ENCODE measurements around the gene VPS33A. TPM values are rescaled to one million over a fixed set of nuclear protein-coding genes. Genes with fewer than 3 reads are reported as not detected.
A peak's percentile ranks its signal among the peaks of the same experiment; 100 is the strongest.
"Not testable (repeated sequence)": the region's sequence is repeated elsewhere in the genome, so short reads cannot be mapped to it uniquely, and the experiment has no call there.

VPS33A gene
- total and polyA plus RNA-seq, 4 experiments from 2014 or later = 33.2 to 42.6 (median 39.8) TPM

- Histone ChIP-seq H3K4me3 (ENCODE audit: low read length in 2 of 2) (peak overlapping the region in 1 of 2 donors; percentile 55), H3K9me3 (ENCODE audit: control insufficient read depth in 1 of 2, low read length in 2 of 2) (no peaks in the 10 kb centered on the region)
- peak in 2 of 5 donors; percentile 15 to 20 for DNase-seq
Measured at GRCh38 chr12:122204167-122205052, 61.9 kb downstream of the VPS33A start.

DNA sequence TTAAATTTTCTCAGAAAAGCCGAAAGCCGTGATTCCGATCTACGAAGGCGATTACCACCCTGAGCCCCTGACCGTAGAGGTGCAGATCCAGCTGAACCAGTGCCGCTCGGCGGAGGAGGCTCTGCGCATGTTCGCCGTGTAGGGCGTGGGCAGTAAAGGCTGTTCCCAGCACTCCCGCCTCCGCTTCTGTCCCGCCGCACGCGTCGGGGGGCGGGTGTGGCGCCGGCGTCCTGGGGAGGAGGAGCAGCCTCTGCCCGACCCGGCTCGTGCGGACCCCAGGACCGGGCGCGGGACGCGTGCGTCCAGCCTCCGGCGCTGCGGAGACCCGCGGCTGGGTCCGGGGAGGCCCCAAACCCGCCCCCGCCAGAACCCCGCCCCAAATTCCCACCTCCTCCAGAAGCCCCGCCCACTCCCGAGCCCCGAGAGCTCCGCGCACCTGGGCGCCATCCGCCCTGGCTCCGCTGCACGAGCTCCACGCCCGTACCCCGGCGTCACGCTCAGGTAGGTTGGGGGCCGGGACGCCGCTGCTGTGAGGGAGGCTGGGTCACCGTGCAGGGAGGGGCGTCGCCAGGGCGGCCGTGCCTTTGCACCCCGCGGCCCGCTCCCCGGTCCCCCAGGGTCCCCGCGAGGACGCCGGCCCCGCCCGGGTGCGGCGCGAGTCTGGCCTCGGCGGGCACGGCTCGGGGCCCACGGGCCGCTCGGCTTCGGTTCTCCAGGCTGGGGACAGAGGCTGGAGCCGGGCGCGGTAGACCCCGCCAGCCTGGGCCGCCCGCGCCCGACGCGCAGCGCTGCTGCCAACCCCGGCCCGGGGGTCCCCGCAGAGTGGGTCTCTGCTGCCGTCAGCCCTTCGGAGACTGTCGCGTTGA lies 62.8 kb downstream of the VPS33A start, which contains the start of gene B3GNT4:
TSS of gene B3GNT4 (plus strand) at position 409 of the 866 bp plus-strand sequence. CDS start 910 bp downstream, outside the sequence.
- H3K9me3 ChIP-seq (ENCODE audit: control insufficient read depth in 1 of 2, low read length in 2 of 2) = no peaks in the 10 kb centered on the region
- Mint-ChIP-seq H3K4me3 (peak within 1 kb of the TSS; percentile 80 to 94 (median 84)), H3K4me1 (peaks cover 5 to 20% (median 12%) of the 10 kb centered on the region in 4 donors), H3K27me3 (peaks cover 0 to 8% of the 10 kb centered on the region in 2 donors), H3K36me3 (peaks cover 3 to 12% of the 10 kb centered on the region in 2 donors), H3K27ac (peak within 1 kb of the TSS in 5 of 7 donors; percentile 19 to 82 (median 24)), H3K9me3 (no peaks in the 10 kb centered on the region)
- peaks cover 9% of the 10 kb centered on the region for H3K4me1 ChIP-seq (ENCODE audit: insufficient read depth, low read length)
- peaks cover 8% of the 10 kb centered on the region for H3K36me3 ChIP-seq (ENCODE audit: insufficient read depth, low read length)
- intact Hi-C loops (cut with micrococcal nuclease) = loop anchor here (1.0 to 2.0 kb wide), 2 partner anchors 41 to 63 kb away; partner anchors contain the start of gene VPS33A
- CTCF ChIA-PET (ENCODE audit: partially characterized antibody) = interaction anchor here (1.3 kb wide), 1 partner anchor 23 kb away, joined by 3 read pairs; the partner anchor contains the start of gene DIABLO
- no peak within 1 kb of the TSS for H3K27ac ChIP-seq (ENCODE audit: low read depth, low read length)
- H3K27me3 ChIP-seq (ENCODE audit: insufficient read depth, low read length) = no peaks in the 10 kb centered on the region
- H3K4me3 ChIP-seq (ENCODE audit: low read length in 2 of 2) = peak within 1 kb of the TSS in 1 of 2 donors; percentile 55
- POLR2A ChIA-PET (ENCODE audit: partially characterized antibody) = interaction anchor here (1.0 to 2.1 kb wide), 4 partner anchors 21 to 41 kb away, joined by 5 to 13 read pairs (median 8); partner anchors contain the start of gene DIABLO
- DNase-seq = peak; percentile 68 to 74 (median 71)

More at GRCh38 chr12:122204167-122205052, 61.9 kb downstream of the VPS33A start:
- ChIA-PET CTCF (ENCODE audit: partially characterized antibody) (interaction anchor here (0.9 to 1.3 kb wide), 4 partner anchors 10 to 63 kb away, joined by 3 to 4 read pairs (median 3); partner anchors contain the start of gene DIABLO), POLR2A (ENCODE audit: partially characterized antibody) (interaction anchor here (1.0 to 2.1 kb wide), 4 partner anchors 9 to 322 kb away, joined by 3 to 13 read pairs (median 4); partner anchors contain the start of genes DIABLO, KNTC1 and RSRC2)
- peaks cover 9% of the 10 kb centered on the region for H3K36me3 ChIP-seq (ENCODE audit: insufficient read depth, low read length)
- Mint-ChIP-seq H3K4me1 (peaks cover 5 to 20% (median 12%) of the 10 kb centered on the region in 4 donors), H3K27me3 (peaks cover 0 to 8% of the 10 kb centered on the region in 2 donors), H3K4me3 (peak overlapping the region; percentile 61 to 94 (median 78)), H3K27ac (peak overlapping the region in 5 of 7 donors; percentile 19 to 82 (median 35)), H3K9me3 (no peaks in the 10 kb centered on the region), H3K36me3 (peaks cover 5 to 14% of the 10 kb centered on the region in 2 donors)
- no peaks in the 10 kb centered on the region for H3K27me3 ChIP-seq (ENCODE audit: insufficient read depth, low read length)
- no peak overlapping the region for H3K27ac ChIP-seq (ENCODE audit: low read depth, low read length)
- intact Hi-C loops (cut with micrococcal nuclease) = loop anchor here (2.0 kb wide), 1 partner anchor 62 kb away; the partner anchor contains the start of gene VPS33A
- peaks cover 9% of the 10 kb centered on the region for H3K4me1 ChIP-seq (ENCODE audit: insufficient read depth, low read length)

DNA sequence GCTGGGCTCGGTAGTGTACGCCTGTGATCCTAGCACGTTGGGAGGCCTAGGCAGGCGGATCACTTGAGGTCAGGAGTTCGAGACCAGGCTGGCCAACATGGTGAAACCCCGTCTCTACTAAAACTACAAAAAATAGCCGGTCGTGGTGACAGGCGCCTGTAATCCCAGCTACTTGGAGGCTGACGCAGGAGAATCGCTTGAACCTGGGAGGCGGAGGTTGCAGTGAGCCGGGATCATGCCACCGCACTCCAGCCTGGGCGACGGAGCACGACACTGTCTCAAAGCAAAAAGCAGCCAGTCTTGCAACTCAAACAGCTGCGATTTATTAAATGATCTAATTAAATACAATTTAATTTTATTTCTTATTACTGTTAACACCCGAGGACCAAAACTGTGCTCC lies 63.5 kb downstream of the VPS33A start:
- H3K27me3 Mint-ChIP-seq = peaks cover 2 to 11% of the 10 kb centered on the region in 2 donors
- intact Hi-C loops (cut with micrococcal nuclease) = loop anchor here (1.0 kb wide), 1 partner anchor 41 kb away; no protein-coding TSS in a partner anchor
- H3K9me3 ChIP-seq (ENCODE audit: control insufficient read depth in 1 of 2, low read length in 2 of 2); H3K27me3 ChIP-seq (ENCODE audit: insufficient read depth, low read length); DNase-seq; H3K4me1 ChIP-seq (ENCODE audit: insufficient read depth, low read length); H3K36me3 ChIP-seq (ENCODE audit: insufficient read depth, low read length); H3K27ac ChIP-seq (ENCODE audit: low read depth, low read length); H3K36me3 Mint-ChIP-seq; H3K9me3 Mint-ChIP-seq: not testable (repeated sequence)
- peak overlapping the region; percentile 76 to 86 (median 83) for H3K4me3 Mint-ChIP-seq
- peak overlapping the region in 1 of 7 donors; percentile 77 for H3K27ac Mint-ChIP-seq
- peaks cover 5 to 20% (median 12%) of the 10 kb centered on the region in 4 donors for H3K4me1 Mint-ChIP-seq
- peak overlapping the region in 1 of 2 donors; percentile 55 for H3K4me3 ChIP-seq (ENCODE audit: low read length in 2 of 2)
- ChIA-PET CTCF (ENCODE audit: partially characterized antibody) (interaction anchor here (1.3 kb wide), 1 partner anchor 23 kb away, joined by 3 read pairs; the partner anchor contains the start of gene DIABLO), POLR2A (ENCODE audit: partially characterized antibody) (interaction anchor here (1.0 to 1.7 kb wide), 3 partner anchors 22 to 42 kb away, joined by 5 to 10 read pairs (median 6); partner anchors contain the start of gene DIABLO)

- Mint-ChIP-seq H3K4me1 (peaks cover 7 to 21% (median 15%) of the 10 kb centered on the region in 4 donors), H3K36me3 (peaks cover 0 to 2% of the 10 kb centered on the region in 2 donors), H3K27me3 (peaks cover 5 to 16% of the 10 kb centered on the region in 2 donors), H3K4me3 (peak overlapping the region in 1 of 8 donors; percentile 41), H3K9me3 (no peaks in the 10 kb centered on the region), H3K27ac (no peak overlapping the region)
- Histone ChIP-seq H3K36me3 (ENCODE audit: insufficient read depth, low read length) (no peaks in the 10 kb centered on the region), H3K27ac (ENCODE audit: low read depth, low read length) (no peak overlapping the region), H3K4me1 (ENCODE audit: insufficient read depth, low read length) (peaks cover 9% of the 10 kb centered on the region), H3K27me3 (ENCODE audit: insufficient read depth, low read length) (no peaks in the 10 kb centered on the region), H3K9me3 (ENCODE audit: control insufficient read depth in 1 of 2, low read length in 2 of 2) (no peaks in the 10 kb centered on the region), H3K4me3 (ENCODE audit: low read length in 2 of 2) (no peak overlapping the region)
- intact Hi-C loops (cut with micrococcal nuclease) = no loop called here
- DNase-seq = no peak
- CTCF ChIA-PET (ENCODE audit: partially characterized antibody) = no interaction called here
- POLR2A ChIA-PET (ENCODE audit: partially characterized antibody) = no interaction called here
Measured at GRCh38 chr12:122202017-122202416, 64.3 kb downstream of the VPS33A start.

DNA sequence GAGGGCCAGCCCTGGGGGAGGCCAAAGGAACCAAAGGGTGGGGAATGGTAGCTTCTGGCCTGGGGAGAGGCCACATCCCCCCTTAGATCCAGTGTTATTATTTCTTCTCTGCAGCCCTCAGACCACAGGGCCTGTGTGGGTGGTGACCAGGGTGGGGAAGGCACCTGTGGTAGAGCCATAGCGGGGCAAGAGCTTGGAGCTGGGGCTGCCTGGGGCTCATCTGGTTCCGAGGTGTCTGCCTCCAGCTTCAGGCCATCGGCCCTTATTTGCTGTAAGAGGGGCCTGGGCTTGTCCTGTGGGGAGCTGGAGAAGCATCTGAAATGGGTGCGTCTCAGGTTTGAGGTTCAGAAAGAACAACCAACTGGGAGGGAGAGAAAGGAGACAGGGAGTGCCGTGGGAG lies 64.9 kb downstream of the VPS33A start:
- CTCF ChIA-PET (ENCODE audit: partially characterized antibody) = no interaction called here
- H3K4me1 Mint-ChIP-seq = peaks cover 7 to 21% (median 15%) of the 10 kb centered on the region in 4 donors
- H3K27ac Mint-ChIP-seq = peak overlapping the region in 1 of 7 donors; percentile 25
- no peak overlapping the region for H3K4me3 ChIP-seq (ENCODE audit: low read length in 2 of 2)
- no peaks in the 10 kb centered on the region for H3K9me3 Mint-ChIP-seq
- peaks cover 0 to 2% of the 10 kb centered on the region in 2 donors for H3K36me3 Mint-ChIP-seq
- H3K27me3 Mint-ChIP-seq = peaks cover 7 to 19% of the 10 kb centered on the region in 2 donors
- H3K9me3 ChIP-seq (ENCODE audit: control insufficient read depth in 1 of 2, low read length in 2 of 2) = no peaks in the 10 kb centered on the region
- POLR2A ChIA-PET (ENCODE audit: partially characterized antibody) = no interaction called here
- H3K4me3 Mint-ChIP-seq = peak overlapping the region in 3 of 8 donors; percentile 34 to 46 (median 41)
- no peak overlapping the region for H3K27ac ChIP-seq (ENCODE audit: low read depth, low read length)
- intact Hi-C loops (cut with micrococcal nuclease) = no loop called here
- no peak for DNase-seq
- H3K27me3 ChIP-seq (ENCODE audit: insufficient read depth, low read length) = no peaks in the 10 kb centered on the region
- H3K4me1 ChIP-seq (ENCODE audit: insufficient read depth, low read length) = peaks cover 9% of the 10 kb centered on the region
- H3K36me3 ChIP-seq (ENCODE audit: insufficient read depth, low read length) = no peaks in the 10 kb centered on the region

DNA sequence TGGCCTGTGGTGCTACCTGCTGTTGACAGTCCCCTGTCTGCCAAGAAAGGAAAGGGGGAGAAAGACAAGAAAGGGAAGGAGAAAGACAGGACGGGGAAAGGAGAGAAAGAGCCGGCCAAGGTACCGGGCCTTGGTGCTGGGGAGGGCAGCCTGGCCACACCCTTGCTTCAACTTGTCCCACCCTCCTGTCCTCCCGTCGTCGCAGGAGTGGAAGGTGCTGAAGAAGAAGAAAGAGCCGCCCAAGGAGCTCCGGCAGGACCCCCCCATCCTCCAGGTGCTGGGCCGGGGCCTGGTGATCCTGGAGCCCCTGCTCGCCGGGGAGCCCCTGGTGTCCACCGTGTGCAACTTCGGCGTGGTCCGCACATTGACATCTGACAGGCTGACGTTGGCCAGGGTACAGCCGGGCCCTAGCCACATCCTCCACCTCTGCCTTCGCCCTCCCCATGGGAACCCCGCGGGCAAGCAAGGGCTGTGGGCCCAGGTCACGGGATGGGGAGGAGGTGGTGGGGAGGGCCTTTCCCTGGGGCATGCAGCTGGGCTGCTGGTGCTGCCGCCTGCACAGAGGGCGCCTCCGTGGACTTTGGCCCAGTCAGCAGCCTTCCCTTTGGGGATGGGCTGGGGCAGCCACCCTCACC lies 65.6 kb downstream of the VPS33A start:
- CTCF ChIA-PET (ENCODE audit: partially characterized antibody) = no interaction called here
- Mint-ChIP-seq H3K36me3 (peaks cover 2% of the 10 kb centered on the region in 2 donors), H3K27me3 (peaks cover 7 to 19% of the 10 kb centered on the region in 2 donors), H3K9me3 (peaks cover 0 to 3% (median 2%) of the 10 kb centered on the region in 8 donors), H3K27ac (no peak overlapping the region), H3K4me1 (peaks cover 7 to 21% (median 15%) of the 10 kb centered on the region in 4 donors), H3K4me3 (no peak overlapping the region)
- H3K27ac ChIP-seq (ENCODE audit: low read depth, low read length) = no peak overlapping the region
- no peak for DNase-seq
- no peaks in the 10 kb centered on the region for H3K9me3 ChIP-seq (ENCODE audit: control insufficient read depth in 1 of 2, low read length in 2 of 2)
- no peaks in the 10 kb centered on the region for H3K27me3 ChIP-seq (ENCODE audit: insufficient read depth, low read length)
- peaks cover 9% of the 10 kb centered on the region for H3K4me1 ChIP-seq (ENCODE audit: insufficient read depth, low read length)
- intact Hi-C loops (cut with micrococcal nuclease) = no loop called here
- H3K4me3 ChIP-seq (ENCODE audit: low read length in 2 of 2) = no peak overlapping the region
- POLR2A ChIA-PET (ENCODE audit: partially characterized antibody) = no interaction called here
- H3K36me3 ChIP-seq (ENCODE audit: insufficient read depth, low read length) = no peaks in the 10 kb centered on the region
